Measurements from ENCODE around the gene LGR4. TPM values are rescaled to one million over a fixed set of nuclear protein-coding genes. Genes with fewer than 3 reads are reported as not detected.

The LGR4 gene
- total and polyA plus RNA-seq, 2 experiments from 2014 or later: 22.6 to 99.6 TPM

GRCh38 chr11:27465629-27466028, 7.0 kb downstream of the LGR4 start:
- Histone ChIP-seq H3K4me3 (no peak overlapping the region), H3K79me2 (replicated peaks; ENCODE audit: insufficient read depth) (peaks cover 100% of the 10 kb centered on the region), H3K9me2 (ENCODE audit: insufficient read depth) (no peaks in the 10 kb centered on the region), H3K36me3 (ENCODE audit: insufficient read depth) (no peaks in the 10 kb centered on the region), H3K4me1 (ENCODE audit: insufficient read depth) (peaks cover 73% of the 10 kb centered on the region), H3F3A (replicated peaks; ENCODE audit: low read depth) (no peaks in the 10 kb centered on the region), H3K27ac (ENCODE audit: low read depth) (no peak overlapping the region), H3K4me2 (peak overlapping the region; percentile 24; the same call in 1 of the 2 replicates), H2AFZ (no peak overlapping the region), H3K27me3 (ENCODE audit: insufficient read depth) (no peaks in the 10 kb centered on the region), H4K20me1 (replicated peaks; ENCODE audit: insufficient read depth) (peaks cover 47% of the 10 kb centered on the region)
- TF ChIP-seq REST (IDR thresholded peaks at IDR 0.05; ENCODE audit: unreplicated experiment) (no peak), ETS1 (IDR thresholded peaks at IDR 0.05) (no peak), ZNF462 (CRISPR knock-in tag; IDR thresholded peaks at IDR 0.05) (no peak), STAT1 (IDR thresholded peaks at IDR 0.05; ENCODE audit: unreplicated experiment) (no peak), ZNF331 (CRISPR knock-in tag; IDR thresholded peaks at IDR 0.05; ENCODE audit: low read depth) (no peak), POLR2AphosphoS5 (IDR thresholded peaks at IDR 0.05; ENCODE audit: low read depth) (no peak), EZH2 (IDR thresholded peaks at IDR 0.05; ENCODE audit: low read depth, unreplicated experiment) (no peak), CTCF (conservative IDR thresholded peaks at IDR 0.05; ENCODE audit: low read depth in 2 of 2) (no peak), JUNB (IDR thresholded peaks at IDR 0.05; ENCODE audit: unreplicated experiment) (no peak), NANOG (IDR thresholded peaks at IDR 0.05; ENCODE audit: borderline replicate concordance) (no peak), CREB1 (CRISPR knock-in tag; IDR thresholded peaks at IDR 0.05; ENCODE audit: low read depth) (no peak), ZNF114 (CRISPR knock-in tag; IDR thresholded peaks at IDR 0.05) (no peak), EZH2phosphoT487 (IDR thresholded peaks at IDR 0.05; ENCODE audit: unreplicated experiment) (no peak)
- Mint-ChIP-seq H3K4me3 (no peak overlapping the region), H3K27ac (no peak overlapping the region), H3K9me3 (no peaks in the 10 kb centered on the region), H3K27me3 (ENCODE audit: insufficient read depth, low read depth, poor library complexity) (no peaks in the 10 kb centered on the region), H3K36me3 (ENCODE audit: low read depth) (peaks cover 5% of the 10 kb centered on the region), H3K4me1 (peaks cover 60% of the 10 kb centered on the region)
- DNase-seq (ENCODE audit: low spot score): no peak
- ATAC-seq: no peak

Data from GM23338 (cell line).